Small intestine (tissue), 7 donors: ENCODE results near the gene ELMO2. TPM values are rescaled to one million over a fixed set of nuclear protein-coding genes. Genes with fewer than 3 reads are reported as not detected.

Source experiments
- DNase-seq, 2 donors: peaks; one replicate each; pipeline versions ENCODE4 v3.0.0 to v3.0.0-alpha.2; 2013
- FAIRE-seq: peaks from 2 replicates; lab custom pipeline; 2012; peaks lifted over from hg19 to GRCh38; lab: Jason Lieb, UNC
- H3K27ac ChIP-seq, 3 donors: one replicate each; pipeline ENCODE4 v1.5.1; 2013; ENCODE audit warnings: low read length in 2 of 3, mild to moderate bottlenecking in 2 of 3, control low read depth in 1 of 3, inconsistent platforms in 1 of 3, low read depth in 1 of 3, moderate library complexity in 1 of 3
- H3K27me3 ChIP-seq, 3 donors: one replicate each; pipeline ENCODE4 v1.6.1; 2013; ENCODE audit warnings: low read length in 3 of 3, inconsistent platforms in 1 of 3; ENCODE audit not compliant: control insufficient read depth in 3 of 3, insufficient read depth in 3 of 3
- H3K36me3 ChIP-seq, 3 donors: one replicate each; pipeline ENCODE4 v1.6.1; 2013; ENCODE audit warnings: low read length in 3 of 3, inconsistent platforms in 1 of 3, low read depth in 1 of 3, mild to moderate bottlenecking in 1 of 3, moderate library complexity in 1 of 3; ENCODE audit not compliant: control insufficient read depth in 3 of 3, insufficient read depth in 2 of 3
- H3K4me1 ChIP-seq, 3 donors: one replicate each; pipeline ENCODE4 v1.6.1; 2013; ENCODE audit warnings: low read length in 2 of 3, inconsistent platforms in 1 of 3, low read depth in 1 of 3, mild to moderate bottlenecking in 1 of 3, moderate library complexity in 1 of 3; ENCODE audit not compliant: control insufficient read depth in 3 of 3, insufficient read depth in 2 of 3
- H3K4me3 ChIP-seq, 3 donors: one replicate each; pipeline ENCODE4 v1.5.1; 2013; ENCODE audit warnings: low read length in 3 of 3, control low read depth in 1 of 3, inconsistent platforms in 1 of 3, low read depth in 1 of 3, mild to moderate bottlenecking in 1 of 3, moderate library complexity in 1 of 3
- H3K9me3 ChIP-seq, 2 donors: one replicate each; pipeline ENCODE4 v1.6.1; 2013; ENCODE audit warnings: low read depth in 1 of 2, low read length in 1 of 2; ENCODE audit not compliant: control insufficient read depth in 2 of 2, insufficient read depth in 1 of 2
- WGBS, 3 donors: extraction: QIAGEN DNeasy Blood & Tissue Kit; methylation state at CpG; one replicate each; pipeline ENCODE4 v1.1.7; 2013; 5-methylcytosine and 5-hydroxymethylcytosine counted together
- polyA plus RNA-seq, 4 donors: library from polyadenylated mRNA; stranded (reverse) in 3 of 4; unstranded in 1 of 4; fragments of 200-250 nt in 3 of 4; fragments of 120-200 nt in 1 of 4; gene quantifications; one replicate each; pipeline versions ENCODE4 v1.2.1 to v1.2.3, GENCODE V29; 2013
- donor health status: healthy with polysubstance abuse.
- donor health status: control.
- donor health status: control.
- donor health status: Bipolar disorder and iron deficiency.
- donor health status: healthy.

ELMO2 gene
- polyA plus RNA-seq, 4 donors, result 13.2 to 29.9 (median 20.6) TPM

- FAIRE-seq, result no peak
- 62 to 77% (median 64%) methylated on average over 8 of the region's 8 CpGs for WGBS, 3 donors
- Histone ChIP-seq H3K4me3 (no peak overlapping the region), H3K27me3 (peaks cover 0 to 19% (median 17%) of the 10 kb centered on the region in 3 donors), H3K36me3 (no peaks in the 10 kb centered on the region), H3K9me3 (no peaks in the 10 kb centered on the region), H3K4me1 (no peaks in the 10 kb centered on the region), H3K27ac (no peak overlapping the region)
- DNase-seq, result no peak
These were observed 73.0 kb downstream of the ELMO2 start for GRCh38 chr20:46333161-46333991.

- H3K36me3 ChIP-seq, result no peaks in the 10 kb centered on the region
- no peaks in the 10 kb centered on the region for H3K4me1 ChIP-seq
- no peak for FAIRE-seq
- no peak for DNase-seq
- no peak overlapping the region for H3K27ac ChIP-seq
- H3K27me3 ChIP-seq, result peaks cover 0 to 19% (median 16%) of the 10 kb centered on the region in 3 donors
- WGBS, 3 donors, result 59 to 68% (median 68%) methylated on average over 12 of the region's 12 CpGs
- H3K4me3 ChIP-seq, result no peak overlapping the region
- H3K9me3 ChIP-seq, result no peaks in the 10 kb centered on the region
These were observed 73.8 kb downstream of the ELMO2 start for GRCh38 chr20:46332373-46333160.

- Histone ChIP-seq H3K27ac (no peak overlapping the region), H3K36me3 (no peaks in the 10 kb centered on the region), H3K4me3 (no peak overlapping the region), H3K4me1 (no peaks in the 10 kb centered on the region), H3K9me3 (no peaks in the 10 kb centered on the region), H3K27me3 (peaks cover 0 to 18% (median 12%) of the 10 kb centered on the region in 3 donors)
- DNase-seq (peak in 1 of 2 donors; percentile 27), FAIRE-seq (no peak)
- 39 to 65% (median 53%) methylated on average over 13 of the region's 13 CpGs for WGBS, 3 donors
These were observed 74.6 kb downstream of the ELMO2 start for GRCh38 chr20:46331611-46332361.

GRCh38 chr20:46330831-46331371 is 75.5 kb downstream of the ELMO2 start:
- H3K4me1 ChIP-seq, result no peaks in the 10 kb centered on the region
- no peaks in the 10 kb centered on the region for H3K9me3 ChIP-seq
- no peaks in the 10 kb centered on the region for H3K36me3 ChIP-seq
- WGBS, 3 donors, result 76 to 77% (median 76%) methylated on average over 13 of the region's 13 CpGs
- no peak overlapping the region for H3K4me3 ChIP-seq
- no peak for FAIRE-seq
- H3K27ac ChIP-seq, result no peak overlapping the region
- H3K27me3 ChIP-seq, result peaks cover 0 to 18% (median 7%) of the 10 kb centered on the region in 3 donors
- DNase-seq, result no peak

GRCh38 chr20:46330072-46330763 is 76.2 kb downstream of the ELMO2 start:
- FAIRE-seq, result no peak
- no peak for DNase-seq
- Histone ChIP-seq H3K36me3 (no peaks in the 10 kb centered on the region), H3K4me1 (no peaks in the 10 kb centered on the region), H3K27me3 (peaks cover 0 to 15% (median 7%) of the 10 kb centered on the region in 3 donors), H3K4me3 (no peak overlapping the region), H3K27ac (no peak overlapping the region), H3K9me3 (no peaks in the 10 kb centered on the region)
- 16 to 54% (median 29%) methylated on average over 9 to 13 of the region's 13 CpGs for WGBS, 3 donors

- Histone ChIP-seq H3K4me1 (no peaks in the 10 kb centered on the region), H3K27ac (no peak overlapping the region), H3K36me3 (no peaks in the 10 kb centered on the region), H3K27me3 (peaks cover 0 to 14% (median 8%) of the 10 kb centered on the region in 3 donors), H3K9me3 (no peaks in the 10 kb centered on the region), H3K4me3 (no peak overlapping the region)
- no peak for FAIRE-seq
- DNase-seq, result no peak
- WGBS, 3 donors, result 43 to 52% (median 44%) methylated on average over 16 of the region's 16 CpGs
These were observed 78.1 kb downstream of the ELMO2 start for GRCh38 chr20:46328200-46328882.

GRCh38 chr20:46327557-46327956 is 78.9 kb downstream of the ELMO2 start:
- Histone ChIP-seq H3K27me3 (peaks cover 0 to 14% (median 8%) of the 10 kb centered on the region in 3 donors), H3K27ac (no peak overlapping the region), H3K9me3 (no peaks in the 10 kb centered on the region), H3K36me3 (no peaks in the 10 kb centered on the region), H3K4me3 (no peak overlapping the region), H3K4me1 (no peaks in the 10 kb centered on the region)
- FAIRE-seq (no peak), DNase-seq (no peak)
- WGBS, 3 donors, result 88 to 92% (median 88%) methylated on average over 6 of the region's 6 CpGs
